Prostate gland (tissue), 2 donors: Measurements from ENCODE around the gene FILIP1. TPM values are rescaled to one million over a fixed set of nuclear protein-coding genes. Genes with fewer than 3 reads are reported as not detected.

Source experiments
- DNase-seq: peaks from one replicate; pipeline ENCODE4 v3.0.0-alpha.2; 2019; ENCODE audit warnings: low spot score
- H3K27ac ChIP-seq, 2 donors: fragments of 200-600 bp; sonication (generic); 2 replicates each; pipeline ENCODE4 v1.5.1; 2017 to 2019
- H3K27me3 ChIP-seq: fragments of 200-600 bp; sonication (generic); replicated peaks from 2 replicates; pipeline ENCODE4 v1.5.1; 2019; ENCODE audit not compliant: insufficient read depth
- H3K36me3 ChIP-seq, 2 donors: fragments of 200-600 bp; sonication (generic); 1 replicate in 1 of 2; 2 replicates in 1 of 2; pipeline versions ENCODE4 v1.5.1 to v1.8.1; 2017 to 2019
- H3K4me1 ChIP-seq: fragments of 200-600 bp; sonication (generic); replicated peaks from 2 replicates; pipeline ENCODE4 v1.5.1; 2019
- H3K4me3 ChIP-seq, 2 donors: fragments of 200-600 bp; sonication (generic); 2 replicates each; pipeline ENCODE4 v1.5.1; 2017 to 2019
- H3K9me3 ChIP-seq: fragments of 200-600 bp; sonication (generic); 2 replicates; pipeline ENCODE4 v1.5.1; 2017
- POLR2A ChIP-seq: fragments of 450-650 bp; IDR thresholded peaks from one replicate; pipeline ENCODE4 v1.6.1; 2016; ENCODE audit warnings: antibody characterized with exemption, mild to moderate bottlenecking
- POLR2AphosphoS5 ChIP-seq: sonication (generic); formaldehyde crosslinking; IDR thresholded peaks from one replicate; pipeline ENCODE4 v1.6.1; 2017; ENCODE audit warnings: antibody characterized with exemption
- WGBS: methylation state at CpG from one replicate; pipeline ENCODE4 v1.1.5; 2018; 5-methylcytosine and 5-hydroxymethylcytosine counted together
- intact Hi-C: fragments of 100-400 bp; cut with DNase I; formaldehyde crosslinking; loops from one replicate; pipeline ENCODE4 v1.14.2; 2022
- total RNA-seq, 2 donors: library from RNA; depleted of rRNA; stranded (reverse); fragments of >200 nt; gene quantifications; one replicate each; pipeline ENCODE4 v1.1.0, GENCODE V29; 2016
- TF ChIP-seq, protein P1 (sequence below), 4 experiments: fragments of 200-600 bp in 2 of 4; fragments of 450-650 bp in 2 of 4; sonication (generic) in 2 of 4; IDR thresholded peaks; 1 replicate in 3 of 4; 2 replicates in 1 of 4; pipeline ENCODE4 v1.5.1; 2016 to 2019; ENCODE audit warnings: antibody characterized with exemption in 4 of 4, mild to moderate bottlenecking in 2 of 4, moderate library complexity in 2 of 4

The FILIP1 gene
- total RNA-seq, 2 donors from 2014 or later: 2.1 to 3.3 TPM

DNA sequence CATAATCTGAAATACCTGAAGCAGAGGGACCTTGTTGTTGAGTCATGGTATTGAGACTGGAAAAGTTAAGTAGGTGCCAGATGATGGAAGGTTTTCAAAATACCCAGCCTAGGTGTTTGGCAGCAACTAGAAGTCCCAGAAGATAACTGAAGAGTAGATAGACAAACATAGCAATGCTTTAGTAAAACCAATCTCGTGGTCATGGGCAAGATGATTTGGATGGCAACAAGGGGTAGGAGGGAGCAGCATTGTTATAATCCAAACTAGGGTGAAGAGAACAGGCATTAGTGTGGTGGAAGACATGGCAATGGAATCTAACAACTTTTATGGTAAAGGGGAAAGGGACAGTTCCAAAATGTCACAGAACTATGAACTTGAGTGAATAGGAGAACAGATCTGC, 2.3 kb downstream of the FILIP1 start:
- TF ChIP-seq POLR2A (no peak), POLR2AphosphoS5 (no peak)
- TF ChIP-seq, protein P1, sequence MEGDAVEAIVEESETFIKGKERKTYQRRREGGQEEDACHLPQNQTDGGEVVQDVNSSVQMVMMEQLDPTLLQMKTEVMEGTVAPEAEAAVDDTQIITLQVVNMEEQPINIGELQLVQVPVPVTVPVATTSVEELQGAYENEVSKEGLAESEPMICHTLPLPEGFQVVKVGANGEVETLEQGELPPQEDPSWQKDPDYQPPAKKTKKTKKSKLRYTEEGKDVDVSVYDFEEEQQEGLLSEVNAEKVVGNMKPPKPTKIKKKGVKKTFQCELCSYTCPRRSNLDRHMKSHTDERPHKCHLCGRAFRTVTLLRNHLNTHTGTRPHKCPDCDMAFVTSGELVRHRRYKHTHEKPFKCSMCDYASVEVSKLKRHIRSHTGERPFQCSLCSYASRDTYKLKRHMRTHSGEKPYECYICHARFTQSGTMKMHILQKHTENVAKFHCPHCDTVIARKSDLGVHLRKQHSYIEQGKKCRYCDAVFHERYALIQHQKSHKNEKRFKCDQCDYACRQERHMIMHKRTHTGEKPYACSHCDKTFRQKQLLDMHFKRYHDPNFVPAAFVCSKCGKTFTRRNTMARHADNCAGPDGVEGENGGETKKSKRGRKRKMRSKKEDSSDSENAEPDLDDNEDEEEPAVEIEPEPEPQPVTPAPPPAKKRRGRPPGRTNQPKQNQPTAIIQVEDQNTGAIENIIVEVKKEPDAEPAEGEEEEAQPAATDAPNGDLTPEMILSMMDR (IDR thresholded peaks at IDR 0.05): no peak
- H3K4me3 ChIP-seq: no peak overlapping the region
- intact Hi-C loops: no loop called here
- WGBS: 90% methylated on average over 1 of the region's 1 CpG
- no peak for DNase-seq
- H3K36me3 ChIP-seq: no peaks in the 10 kb centered on the region
- H3K27ac ChIP-seq: no peak overlapping the region
- no peaks in the 10 kb centered on the region for H3K27me3 ChIP-seq
- H3K4me1 ChIP-seq: peaks cover 3% of the 10 kb centered on the region
- H3K9me3 ChIP-seq: no peaks in the 10 kb centered on the region

DNA sequence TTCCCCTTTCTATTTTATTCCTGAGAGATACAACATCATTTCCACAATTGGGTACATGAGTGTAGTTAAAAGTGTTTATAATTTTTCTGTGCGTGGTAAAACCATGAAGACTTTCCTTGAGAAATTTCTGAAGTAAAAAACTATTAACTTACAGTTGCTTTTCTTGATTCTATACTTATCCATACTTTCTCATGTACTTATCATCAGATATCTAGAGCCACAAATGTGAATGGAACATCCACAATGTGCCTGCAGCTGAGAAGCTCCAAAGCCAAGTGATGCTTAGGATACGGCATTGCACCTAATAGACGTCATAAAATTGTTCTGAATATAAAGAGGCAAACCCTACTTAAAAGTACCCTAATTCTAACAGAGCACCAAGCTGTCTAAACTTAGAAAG, 2.9 kb downstream of the FILIP1 start:
- H3K27me3 ChIP-seq: no peaks in the 10 kb centered on the region
- no peak overlapping the region for H3K27ac ChIP-seq
- no peaks in the 10 kb centered on the region for H3K9me3 ChIP-seq
- DNase-seq: no peak
- TF ChIP-seq POLR2AphosphoS5: no peak
- TF ChIP-seq, protein P1 (IDR thresholded peaks at IDR 0.05): no peak
- TF ChIP-seq POLR2A: no peak
- peaks cover 4% of the 10 kb centered on the region for H3K4me1 ChIP-seq
- H3K4me3 ChIP-seq: no peak overlapping the region
- no peaks in the 10 kb centered on the region for H3K36me3 ChIP-seq
- WGBS: 69% methylated on average over 3 of the region's 3 CpGs
- intact Hi-C loops: no loop called here

- WGBS: 18% methylated on average over 1 of the region's 1 CpG
- DNase-seq: no peak
- H3K27ac ChIP-seq: no peak overlapping the region
- H3K27me3 ChIP-seq: no peaks in the 10 kb centered on the region
- no peaks in the 10 kb centered on the region for H3K9me3 ChIP-seq
- no peak overlapping the region for H3K4me3 ChIP-seq
- intact Hi-C loops: no loop called here
- peaks cover 4% of the 10 kb centered on the region for H3K4me1 ChIP-seq
- TF ChIP-seq POLR2A: no peak
- TF ChIP-seq, protein P1 (IDR thresholded peaks at IDR 0.05): no peak
- TF ChIP-seq POLR2AphosphoS5: no peak
- H3K36me3 ChIP-seq: no peaks in the 10 kb centered on the region
Measured at GRCh38 chr6:75489025-75489424, 4.6 kb downstream of the FILIP1 start.

GRCh38 chr6:75488033-75488432, 5.6 kb downstream of the FILIP1 start:
- no peak for TF ChIP-seq POLR2A
- TF ChIP-seq, protein P1 (IDR thresholded peaks at IDR 0.05): no peak
- no peaks in the 10 kb centered on the region for H3K27me3 ChIP-seq
- no peaks in the 10 kb centered on the region for H3K36me3 ChIP-seq
- peaks cover 4% of the 10 kb centered on the region for H3K4me1 ChIP-seq
- no peak for DNase-seq
- intact Hi-C loops: no loop called here
- H3K4me3 ChIP-seq: no peak overlapping the region
- 21% methylated on average over 1 of the region's 1 CpG for WGBS
- H3K27ac ChIP-seq: no peak overlapping the region
- H3K9me3 ChIP-seq: no peaks in the 10 kb centered on the region

- no peak for TF ChIP-seq POLR2A
- TF ChIP-seq, protein P1 (IDR thresholded peaks at IDR 0.05): no peak
- Histone ChIP-seq H3K4me1 (peaks cover 4% of the 10 kb centered on the region), H3K4me3 (no peak overlapping the region), H3K9me3 (no peaks in the 10 kb centered on the region), H3K27ac (no peak overlapping the region), H3K36me3 (no peaks in the 10 kb centered on the region), H3K27me3 (no peaks in the 10 kb centered on the region)
- no peak for DNase-seq
- WGBS: 74% methylated on average over 6 of the region's 6 CpGs
- intact Hi-C loops: no loop called here
Measured at GRCh38 chr6:75486850-75487518, 6.6 kb downstream of the FILIP1 start.
